Kidney (tissue), 14 donors: Measurements from ENCODE around the gene SEPTIN1. TPM values are rescaled to one million over a fixed set of nuclear protein-coding genes. Genes with fewer than 3 reads are reported as not detected.

Experiments used
- DNase-seq, 5 donors: peaks; one replicate each; pipeline ENCODE4 v3.0.0-alpha.2; 2013 to 2020
- FAIRE-seq: peaks from 2 replicates; lab custom pipeline; 2012; peaks lifted over from hg19 to GRCh38; lab: Jason Lieb, UNC
- H3K27ac ChIP-seq, 2 donors: one replicate each; pipeline ENCODE4 v1.7.0; 2013; ENCODE audit warnings: low read depth in 2 of 2, low read length in 2 of 2, inconsistent platforms in 1 of 2
- H3K27me3 ChIP-seq: one replicate; pipeline ENCODE4 v1.7.1; 2013; ENCODE audit warnings: low read length, inconsistent platforms; ENCODE audit not compliant: control insufficient read depth, insufficient read depth
- H3K36me3 ChIP-seq, 3 donors: one replicate each; pipeline versions ENCODE4 v1.7.0 to v1.7.1; 2013; ENCODE audit warnings: low read length in 3 of 3, control low read depth in 1 of 3, inconsistent platforms in 1 of 3; ENCODE audit not compliant: insufficient read depth in 3 of 3, control insufficient read depth in 2 of 3
- H3K4me1 ChIP-seq, 3 donors: one replicate each; pipeline versions ENCODE4 v1.7.0 to v1.7.1; 2013; ENCODE audit warnings: low read length in 3 of 3, inconsistent platforms in 1 of 3, low read depth in 1 of 3; ENCODE audit not compliant: control insufficient read depth in 2 of 3, insufficient read depth in 2 of 3
- H3K4me3 ChIP-seq, 3 donors: one replicate each; pipeline versions ENCODE4 v1.7.0 to v1.8.1; 2013; ENCODE audit warnings: low read length in 3 of 3, control low read depth in 1 of 3, inconsistent platforms in 1 of 3
- H3K9ac ChIP-seq, 3 donors: one replicate each; pipeline versions ENCODE4 v1.7.0 to v1.7.1; 2013; ENCODE audit warnings: low read length in 3 of 3, control low read depth in 1 of 3, inconsistent platforms in 1 of 3
- H3K9me3 ChIP-seq, 3 donors: one replicate each; pipeline versions ENCODE4 v1.7.0 to v1.7.1; 2013; ENCODE audit warnings: low read length in 3 of 3, control low read depth in 1 of 3, inconsistent platforms in 1 of 3; ENCODE audit not compliant: control insufficient read depth in 2 of 3, insufficient read depth in 1 of 3
- CTCF ChIP-seq: IDR thresholded peaks from 3 replicates; pipeline ENCODE4 v1.5.1; 2012; ENCODE audit warnings: mild to moderate bottlenecking, moderate library complexity, borderline replicate concordance; ENCODE audit not compliant: insufficient read depth; ENCODE audit errors: extremely low read depth
- intact Hi-C: fragments of 100-400 bp; cut with DNase I; formaldehyde crosslinking; loops from one replicate; pipeline ENCODE4 v1.11.1; 2022
- polyA plus RNA-seq: library from polyadenylated mRNA; stranded (reverse); fragments of 350-450 nt; fragmentation: Illumina TruSeq; extraction: RNeasy Lipid Tissue Mini Kit (QIAGEN cat#74804); gene quantifications from one replicate; pipeline ENCODE4 v1.2.3, GENCODE V29; 2014; ENCODE audit warnings: low read depth, low replicate concordance; ENCODE audit not compliant: insufficient read depth
- total RNA-seq: library from RNA; stranded (reverse); fragmentation: NEBNext Ultra II Directional; extraction: Animal tissue kit (Norgen Biotek cat#: 25700); gene quantifications from one replicate; pipeline ENCODE4 v1.2.1, GENCODE V29; 2021
- donor health status: control.
- donor health status: control.
- donor health status: control.
- donor health status: control.
- donor health status: control.
- donor health status: DM: yes; HTN: yes; CAD: no.
- donor health status: Normal renal cell carcinoma (clear cell type).

The SEPTIN1 gene
- total and polyA plus RNA-seq, 2 donors from 2014 or later: 5.0 to 12.8 TPM

- DNase-seq (no peak), FAIRE-seq (no peak)
- H3K4me1 ChIP-seq: peaks cover 0 to 5% (median 2%) of the 10 kb centered on the region in 3 donors
- peak overlapping the region; percentile 78 to 86 for H3K27ac ChIP-seq
- no peaks in the 10 kb centered on the region for H3K27me3 ChIP-seq
- H3K36me3 ChIP-seq: peaks cover under 1 to 4% (median 4%) of the 10 kb centered on the region in 3 donors
- intact Hi-C loops: no loop called here
- no peak for TF ChIP-seq CTCF
- peak overlapping the region in 1 of 3 donors; percentile 51 for H3K9ac ChIP-seq
- H3K4me3 ChIP-seq: peak overlapping the region in 1 of 3 donors; percentile 69
- H3K9me3 ChIP-seq: no peaks in the 10 kb centered on the region
Measured at GRCh38 chr16:30418350-30419181, 36.2 kb upstream of the SEPTIN1 start.

GRCh38 chr16:30417529-30418349, 35.4 kb upstream of the SEPTIN1 start:
- intact Hi-C loops: no loop called here
- H3K4me1 ChIP-seq: peaks cover 0 to 14% (median 2%) of the 10 kb centered on the region in 3 donors
- peak overlapping the region in 2 of 3 donors; percentile 22 to 51 for H3K9ac ChIP-seq
- H3K9me3 ChIP-seq: no peaks in the 10 kb centered on the region
- no peaks in the 10 kb centered on the region for H3K27me3 ChIP-seq
- peaks cover 0 to 5% (median 4%) of the 10 kb centered on the region in 3 donors for H3K36me3 ChIP-seq
- FAIRE-seq (no peak), DNase-seq (peak; percentile 89 to 96 (median 96))
- peak overlapping the region; percentile 1 to 69 (median 49) for H3K4me3 ChIP-seq
- peak; percentile 25 for TF ChIP-seq CTCF
- peak overlapping the region; percentile 78 to 86 for H3K27ac ChIP-seq

- FAIRE-seq (no peak), DNase-seq (no peak)
- Histone ChIP-seq H3K9ac (peak overlapping the region in 1 of 3 donors; percentile 8), H3K27me3 (no peaks in the 10 kb centered on the region), H3K9me3 (no peaks in the 10 kb centered on the region), H3K4me3 (peak overlapping the region in 2 of 3 donors; percentile 49 to 69), H3K36me3 (peaks cover 0 to 4% (median 4%) of the 10 kb centered on the region in 3 donors), H3K27ac (peak overlapping the region; percentile 78 to 86), H3K4me1 (peaks cover 0 to 19% (median 7%) of the 10 kb centered on the region in 3 donors)
- TF ChIP-seq CTCF: no peak
- intact Hi-C loops: no loop called here
Measured at GRCh38 chr16:30416624-30417528, 34.5 kb upstream of the SEPTIN1 start.
